SK-N-SH treated with all-trans-retinoic acid at 6 μM for 48 hours (cell line): ENCODE results near the gene CROCC2.

Experiments used
- ATAC-seq: fragments of 200-7000 bp; cut with Tn5 transposase; 3 replicates; pipeline ENCODE4 v1.9.1; 2020; ENCODE audit warnings: mild to moderate bottlenecking, moderate library complexity
- ARNTL ChIP-seq: fragments of 450-650 bp; formaldehyde crosslinking; IDR thresholded peaks from 2 replicates; pipeline ENCODE4 v1.5.0; 2020; ENCODE audit warnings: low read depth, mild to moderate bottlenecking, moderate library complexity, borderline replicate concordance
- BACH2 ChIP-seq: fragments of 250-450 bp; sonication (Bioruptor Pico); IDR thresholded peaks from 2 replicates; pipeline ENCODE4 v1.9.0; 2021; ENCODE audit warnings: mild to moderate bottlenecking, borderline replicate concordance
- CSDC2 ChIP-seq: fragments of 250-450 bp; sonication (Bioruptor Pico); IDR thresholded peaks from 2 replicates; pipeline ENCODE4 v1.5.0; 2020; ENCODE audit warnings: mild to moderate bottlenecking, moderate library complexity
- ESRRG ChIP-seq: fragments of 250-450 bp; sonication (Bioruptor Pico); IDR thresholded peaks from 2 replicates; pipeline ENCODE4 v1.6.1; 2021; ENCODE audit warnings: mild to moderate bottlenecking
- GLIS3 ChIP-seq: fragments of 250-450 bp; sonication (Bioruptor Pico); IDR thresholded peaks from 2 replicates; pipeline ENCODE4 v1.5.0; 2020; ENCODE audit warnings: mild to moderate bottlenecking, moderate library complexity
- ISL1 ChIP-seq: fragments of 250-450 bp; sonication (Bioruptor Pico); IDR thresholded peaks from 2 replicates; pipeline ENCODE4 v2.1.2; 2022; ENCODE audit warnings: mild to moderate bottlenecking, moderate library complexity
- OSR1 ChIP-seq: fragments of 250-450 bp; sonication (Bioruptor Pico); IDR thresholded peaks from 2 replicates; pipeline ENCODE4 v1.8.0; 2022; ENCODE audit warnings: moderate library complexity, mild to moderate bottlenecking, inconsistent platforms
- PPARA ChIP-seq: fragments of 250-450 bp; sonication (Bioruptor Pico); IDR thresholded peaks from 2 replicates; pipeline ENCODE4 v1.5.0; 2020; ENCODE audit warnings: mild to moderate bottlenecking, borderline replicate concordance
- RARB ChIP-seq: fragments of 250-450 bp; sonication (Bioruptor Pico); IDR thresholded peaks from 2 replicates; pipeline ENCODE4 v1.8.0; 2021; ENCODE audit warnings: mild to moderate bottlenecking, moderate library complexity
- TCF4 ChIP-seq: fragments of 250-450 bp; sonication (Bioruptor Pico); IDR thresholded peaks from 2 replicates; pipeline ENCODE4 v1.8.0; 2021; ENCODE audit warnings: mild to moderate bottlenecking, moderate library complexity, borderline replicate concordance
- ZC3H10 ChIP-seq: fragments of 250-450 bp; sonication (Bioruptor Pico); IDR thresholded peaks from 2 replicates; pipeline ENCODE4 v1.5.1; 2021; ENCODE audit warnings: mild to moderate bottlenecking, moderate library complexity
- ZFP3 ChIP-seq: fragments of 250-450 bp; sonication (Bioruptor Pico); IDR thresholded peaks from 2 replicates; pipeline ENCODE4 v1.5.0; 2020; ENCODE audit warnings: mild to moderate bottlenecking, moderate library complexity
- ZFP30 ChIP-seq: fragments of 450-650 bp; formaldehyde crosslinking; IDR thresholded peaks from 2 replicates; pipeline ENCODE4 v1.5.0; 2022; ENCODE audit warnings: mild to moderate bottlenecking, moderate library complexity
- ZNF565 ChIP-seq: fragments of 450-650 bp; formaldehyde crosslinking; conservative IDR thresholded peaks from 2 replicates; pipeline ENCODE4 v1.5.0; 2020; ENCODE audit warnings: low read depth, mild to moderate bottlenecking, moderate library complexity
- ZNF70 ChIP-seq: fragments of 450-650 bp; formaldehyde crosslinking; IDR thresholded peaks from 2 replicates; pipeline ENCODE4 v1.5.0; 2020; ENCODE audit warnings: mild to moderate bottlenecking, moderate library complexity
- ZNF8 ChIP-seq: fragments of 450-650 bp; formaldehyde crosslinking; IDR thresholded peaks from 2 replicates; pipeline ENCODE4 v1.5.0; 2020; ENCODE audit warnings: mild to moderate bottlenecking, moderate library complexity
- TF ChIP-seq, protein P1 (sequence below): fragments of 250-450 bp; sonication (Bioruptor Pico); IDR thresholded peaks from 2 replicates; pipeline ENCODE4 v1.8.0; 2020; ENCODE audit warnings: mild to moderate bottlenecking, moderate library complexity, borderline replicate concordance
- TF ChIP-seq, protein P2 (sequence below): fragments of 250-450 bp; sonication (Bioruptor Pico); IDR thresholded peaks from 2 replicates; pipeline ENCODE4 v1.5.0; 2020; ENCODE audit warnings: mild to moderate bottlenecking, moderate library complexity
- TF ChIP-seq, protein P3 (sequence below): fragments of 250-450 bp; sonication (Bioruptor Pico); IDR thresholded peaks from 2 replicates; pipeline ENCODE4 v1.8.0; 2021; ENCODE audit warnings: low read depth, mild to moderate bottlenecking, moderate library complexity, borderline replicate concordance
- TF ChIP-seq, protein P4 (sequence below): fragments of 250-450 bp; sonication (Bioruptor Pico); IDR thresholded peaks from 2 replicates; pipeline ENCODE4 v1.5.1; 2020; ENCODE audit warnings: low read depth, mild to moderate bottlenecking, moderate library complexity

Gene CROCC2

DNA sequence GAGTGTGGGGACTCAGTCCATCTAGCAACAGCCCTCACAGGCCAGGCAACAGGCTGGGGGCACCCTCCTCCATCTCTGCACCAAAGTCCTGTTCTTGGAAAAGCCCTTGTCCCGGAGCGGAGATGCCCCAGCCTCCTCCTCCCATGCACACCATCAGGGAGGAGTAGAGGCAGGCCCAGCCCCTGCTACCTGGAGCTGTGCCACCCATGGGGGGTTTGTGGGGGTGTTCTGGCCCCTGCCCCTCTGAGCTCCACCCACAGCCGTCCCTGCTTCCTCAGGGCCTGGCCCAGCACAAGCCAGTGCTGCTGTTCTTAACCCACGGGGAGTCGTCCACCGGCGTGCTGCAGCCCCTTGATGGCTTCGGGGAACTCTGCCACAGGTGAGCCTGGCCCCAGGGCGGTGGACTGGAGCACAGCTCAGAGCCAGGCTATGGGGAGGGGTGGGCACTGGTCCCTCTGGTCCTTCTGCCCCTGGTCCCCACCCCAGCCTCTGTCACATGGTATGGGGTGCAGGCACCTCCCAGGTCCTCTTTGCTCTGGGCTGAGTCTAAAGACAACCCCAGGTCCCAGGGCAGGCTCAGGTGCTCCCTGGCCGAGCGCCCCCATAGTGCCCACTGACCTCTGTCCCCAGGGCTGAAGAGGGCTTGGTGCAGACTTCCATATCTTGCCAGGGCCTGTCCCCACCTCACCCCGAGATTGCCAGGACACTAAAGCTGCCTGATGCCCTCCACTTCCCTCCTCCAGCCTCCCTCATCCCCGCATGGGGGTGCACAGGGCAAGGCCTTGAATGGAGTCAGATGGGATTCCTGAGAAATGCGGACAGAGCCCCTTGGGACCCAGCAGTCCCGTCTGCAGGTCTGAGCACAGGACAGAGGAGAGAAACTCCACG lies 34.8 kb upstream of the CROCC2 start:
- ATAC-seq: no peak
- TF ChIP-seq RARB (no peak), ZFP3 (no peak), BACH2 (CRISPR knock-in tag) (no peak)
- TF ChIP-seq, protein P1, sequence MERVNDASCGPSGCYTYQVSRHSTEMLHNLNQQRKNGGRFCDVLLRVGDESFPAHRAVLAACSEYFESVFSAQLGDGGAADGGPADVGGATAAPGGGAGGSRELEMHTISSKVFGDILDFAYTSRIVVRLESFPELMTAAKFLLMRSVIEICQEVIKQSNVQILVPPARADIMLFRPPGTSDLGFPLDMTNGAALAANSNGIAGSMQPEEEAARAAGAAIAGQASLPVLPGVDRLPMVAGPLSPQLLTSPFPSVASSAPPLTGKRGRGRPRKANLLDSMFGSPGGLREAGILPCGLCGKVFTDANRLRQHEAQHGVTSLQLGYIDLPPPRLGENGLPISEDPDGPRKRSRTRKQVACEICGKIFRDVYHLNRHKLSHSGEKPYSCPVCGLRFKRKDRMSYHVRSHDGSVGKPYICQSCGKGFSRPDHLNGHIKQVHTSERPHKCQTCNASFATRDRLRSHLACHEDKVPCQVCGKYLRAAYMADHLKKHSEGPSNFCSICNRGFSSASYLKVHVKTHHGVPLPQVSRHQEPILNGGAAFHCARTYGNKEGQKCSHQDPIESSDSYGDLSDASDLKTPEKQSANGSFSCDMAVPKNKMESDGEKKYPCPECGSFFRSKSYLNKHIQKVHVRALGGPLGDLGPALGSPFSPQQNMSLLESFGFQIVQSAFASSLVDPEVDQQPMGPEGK: no peak
- TF ChIP-seq, all 23 proteins: peak for 0

DNA sequence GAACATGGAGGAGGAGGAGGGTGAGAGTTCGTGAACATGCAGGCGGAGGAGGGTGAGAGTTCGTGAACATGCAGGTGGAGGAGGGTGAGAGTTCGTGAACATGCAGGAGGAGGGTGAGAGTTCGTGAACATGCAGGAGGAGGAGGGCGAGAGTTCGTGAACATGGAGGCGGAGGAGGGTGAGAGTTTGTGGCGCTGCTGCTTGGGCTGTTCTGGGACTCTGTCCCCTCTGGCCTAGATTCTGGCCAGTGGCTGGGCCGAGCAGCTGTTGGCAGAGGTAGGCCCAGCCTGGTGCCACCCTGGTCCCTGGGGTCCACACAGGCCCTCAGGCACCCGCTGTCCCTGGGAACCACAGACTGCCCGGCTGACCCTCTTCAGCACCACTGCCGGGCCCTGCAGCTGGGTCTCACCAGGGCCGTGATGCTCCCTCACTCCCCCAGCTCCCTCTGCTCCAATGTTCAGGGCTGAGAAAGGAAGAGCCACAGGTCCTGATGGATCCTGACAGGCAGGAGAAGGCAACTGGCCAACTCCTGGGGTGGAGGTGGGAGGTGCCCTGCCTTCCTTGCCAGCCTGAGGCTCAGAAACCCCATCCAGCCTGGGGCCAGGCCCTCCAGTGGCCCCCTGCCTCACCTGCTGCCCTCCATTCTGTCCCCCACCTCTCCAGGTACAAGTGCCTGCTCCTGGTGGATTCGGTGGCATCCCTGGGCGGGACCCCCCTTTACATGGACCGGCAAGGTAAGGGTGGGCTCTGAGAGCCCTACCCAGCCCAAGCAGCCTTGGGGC lies 33.6 kb upstream of the CROCC2 start:
- no peak for TF ChIP-seq BACH2 (CRISPR knock-in tag)
- TF ChIP-seq ZNF565 (CRISPR knock-in tag): no peak
- no peak for TF ChIP-seq ZC3H10
- no peak for TF ChIP-seq CSDC2 (CRISPR knock-in tag)
- TF ChIP-seq OSR1 (CRISPR knock-in tag): no peak
- TF ChIP-seq ZFP30: no peak
- TF ChIP-seq ARNTL (CRISPR knock-in tag): no peak
- no peak for TF ChIP-seq ZNF70
- TF ChIP-seq, protein P2, sequence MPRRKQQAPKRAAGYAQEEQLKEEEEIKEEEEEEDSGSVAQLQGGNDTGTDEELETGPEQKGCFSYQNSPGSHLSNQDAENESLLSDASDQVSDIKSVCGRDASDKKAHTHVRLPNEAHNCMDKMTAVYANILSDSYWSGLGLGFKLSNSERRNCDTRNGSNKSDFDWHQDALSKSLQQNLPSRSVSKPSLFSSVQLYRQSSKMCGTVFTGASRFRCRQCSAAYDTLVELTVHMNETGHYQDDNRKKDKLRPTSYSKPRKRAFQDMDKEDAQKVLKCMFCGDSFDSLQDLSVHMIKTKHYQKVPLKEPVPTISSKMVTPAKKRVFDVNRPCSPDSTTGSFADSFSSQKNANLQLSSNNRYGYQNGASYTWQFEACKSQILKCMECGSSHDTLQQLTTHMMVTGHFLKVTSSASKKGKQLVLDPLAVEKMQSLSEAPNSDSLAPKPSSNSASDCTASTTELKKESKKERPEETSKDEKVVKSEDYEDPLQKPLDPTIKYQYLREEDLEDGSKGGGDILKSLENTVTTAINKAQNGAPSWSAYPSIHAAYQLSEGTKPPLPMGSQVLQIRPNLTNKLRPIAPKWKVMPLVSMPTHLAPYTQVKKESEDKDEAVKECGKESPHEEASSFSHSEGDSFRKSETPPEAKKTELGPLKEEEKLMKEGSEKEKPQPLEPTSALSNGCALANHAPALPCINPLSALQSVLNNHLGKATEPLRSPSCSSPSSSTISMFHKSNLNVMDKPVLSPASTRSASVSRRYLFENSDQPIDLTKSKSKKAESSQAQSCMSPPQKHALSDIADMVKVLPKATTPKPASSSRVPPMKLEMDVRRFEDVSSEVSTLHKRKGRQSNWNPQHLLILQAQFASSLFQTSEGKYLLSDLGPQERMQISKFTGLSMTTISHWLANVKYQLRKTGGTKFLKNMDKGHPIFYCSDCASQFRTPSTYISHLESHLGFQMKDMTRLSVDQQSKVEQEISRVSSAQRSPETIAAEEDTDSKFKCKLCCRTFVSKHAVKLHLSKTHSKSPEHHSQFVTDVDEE (CRISPR knock-in tag): no peak
- no peak for TF ChIP-seq TCF4
- TF ChIP-seq, protein P3, sequence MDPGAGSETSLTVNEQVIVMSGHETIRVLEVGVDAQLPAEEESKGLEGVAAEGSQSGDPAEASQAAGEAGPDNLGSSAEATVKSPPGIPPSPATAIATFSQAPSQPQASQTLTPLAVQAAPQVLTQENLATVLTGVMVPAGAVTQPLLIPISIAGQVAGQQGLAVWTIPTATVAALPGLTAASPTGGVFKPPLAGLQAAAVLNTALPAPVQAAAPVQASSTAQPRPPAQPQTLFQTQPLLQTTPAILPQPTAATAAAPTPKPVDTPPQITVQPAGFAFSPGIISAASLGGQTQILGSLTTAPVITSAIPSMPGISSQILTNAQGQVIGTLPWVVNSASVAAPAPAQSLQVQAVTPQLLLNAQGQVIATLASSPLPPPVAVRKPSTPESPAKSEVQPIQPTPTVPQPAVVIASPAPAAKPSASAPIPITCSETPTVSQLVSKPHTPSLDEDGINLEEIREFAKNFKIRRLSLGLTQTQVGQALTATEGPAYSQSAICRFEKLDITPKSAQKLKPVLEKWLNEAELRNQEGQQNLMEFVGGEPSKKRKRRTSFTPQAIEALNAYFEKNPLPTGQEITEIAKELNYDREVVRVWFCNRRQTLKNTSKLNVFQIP: no peak
- TF ChIP-seq RARB: no peak
- TF ChIP-seq GLIS3 (CRISPR knock-in tag): no peak
- TF ChIP-seq ZFP3: no peak
- TF ChIP-seq PPARA (CRISPR knock-in tag): no peak
- TF ChIP-seq, protein P4, sequence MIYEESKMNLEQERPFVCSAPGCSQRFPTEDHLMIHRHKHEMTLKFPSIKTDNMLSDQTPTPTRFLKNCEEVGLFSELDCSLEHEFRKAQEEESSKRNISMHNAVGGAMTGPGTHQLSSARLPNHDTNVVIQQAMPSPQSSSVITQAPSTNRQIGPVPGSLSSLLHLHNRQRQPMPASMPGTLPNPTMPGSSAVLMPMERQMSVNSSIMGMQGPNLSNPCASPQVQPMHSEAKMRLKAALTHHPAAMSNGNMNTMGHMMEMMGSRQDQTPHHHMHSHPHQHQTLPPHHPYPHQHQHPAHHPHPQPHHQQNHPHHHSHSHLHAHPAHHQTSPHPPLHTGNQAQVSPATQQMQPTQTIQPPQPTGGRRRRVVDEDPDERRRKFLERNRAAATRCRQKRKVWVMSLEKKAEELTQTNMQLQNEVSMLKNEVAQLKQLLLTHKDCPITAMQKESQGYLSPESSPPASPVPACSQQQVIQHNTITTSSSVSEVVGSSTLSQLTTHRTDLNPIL (CRISPR knock-in tag): no peak
- ATAC-seq: no peak

DNA sequence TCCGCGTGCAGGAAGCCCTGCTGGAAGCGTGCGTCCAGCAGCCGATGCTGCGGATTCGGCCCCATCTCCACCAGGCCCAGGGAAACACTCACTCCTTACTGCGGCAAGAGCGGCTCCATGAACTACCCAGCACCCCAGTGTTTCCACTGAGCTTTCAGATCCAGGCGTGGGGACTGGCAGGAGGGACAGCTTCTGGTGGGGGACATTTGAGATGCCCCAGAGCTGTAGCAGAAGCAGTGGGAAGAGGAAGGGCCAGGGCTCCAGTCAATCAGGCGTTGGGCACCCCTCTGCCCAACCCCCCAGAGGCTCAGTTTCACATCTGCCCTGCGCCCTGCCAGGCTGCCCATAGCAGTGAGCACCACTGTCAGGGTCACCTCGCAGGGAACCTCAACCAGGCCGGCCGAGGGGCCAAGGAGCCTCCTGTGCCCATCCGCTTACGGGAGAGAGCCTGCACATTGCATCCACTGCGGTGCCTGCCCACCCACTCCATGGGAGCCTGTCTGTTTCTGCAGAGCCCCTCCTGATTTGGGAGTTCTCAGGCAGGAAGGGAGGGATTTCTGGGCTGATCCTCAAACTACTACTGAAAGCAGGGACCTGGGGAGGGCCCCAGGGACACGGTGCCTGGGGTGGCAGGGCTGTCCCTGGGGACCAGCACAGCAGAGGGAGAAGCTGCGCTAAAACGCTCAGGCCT lies 32.9 kb upstream of the CROCC2 start:
- ATAC-seq: no peak
- no peak for TF ChIP-seq ESRRG
- no peak for TF ChIP-seq ARNTL (CRISPR knock-in tag)
- TF ChIP-seq, protein P3: no peak
- TF ChIP-seq GLIS3 (CRISPR knock-in tag): no peak
- no peak for TF ChIP-seq OSR1 (CRISPR knock-in tag)
- no peak for TF ChIP-seq ISL1
- no peak for TF ChIP-seq ZFP3
- no peak for TF ChIP-seq TCF4
- no peak for TF ChIP-seq PPARA (CRISPR knock-in tag)
- TF ChIP-seq, protein P2 (CRISPR knock-in tag): no peak
- TF ChIP-seq CSDC2 (CRISPR knock-in tag): no peak
- no peak for TF ChIP-seq RARB
- TF ChIP-seq ZNF8 (CRISPR knock-in tag): no peak
- no peak for TF ChIP-seq BACH2 (CRISPR knock-in tag)
- TF ChIP-seq, protein P4 (CRISPR knock-in tag): no peak
